GM19025 (cell line): ENCODE results near the gene ARHGEF38.

Experiments used
- ATAC-seq: cut with Tn5 transposase; IDR thresholded peaks from one replicate; pipeline ENCODE4 v1.9.1; 2021; ENCODE audit warnings: mild to moderate bottlenecking, low read depth, moderate library complexity; ENCODE audit not compliant: unreplicated experiment

The ARHGEF38 gene

GRCh38 chr4:105558277-105558676 is 5.9 kb downstream of the ARHGEF38 start:
- no peak for ATAC-seq

GRCh38 chr4:105560421-105560848 is 8.0 kb downstream of the ARHGEF38 start:
- no peak for ATAC-seq

GRCh38 chr4:105563352-105563751 is 10.9 kb downstream of the ARHGEF38 start:
- no peak for ATAC-seq

- ATAC-seq: no peak
Measured at GRCh38 chr4:105568584-105568983, 16.2 kb downstream of the ARHGEF38 start.

- ATAC-seq: no peak
Measured at GRCh38 chr4:105569057-105569865, 16.8 kb downstream of the ARHGEF38 start.

GRCh38 chr4:105569866-105570236 is 17.4 kb downstream of the ARHGEF38 start:
- no peak for ATAC-seq

- no peak for ATAC-seq
Measured at GRCh38 chr4:105572296-105572695, 19.9 kb downstream of the ARHGEF38 start.

- no peak for ATAC-seq
Measured at GRCh38 chr4:105586638-105587328, 34.4 kb downstream of the ARHGEF38 start.

GRCh38 chr4:105587841-105588240 is 35.4 kb downstream of the ARHGEF38 start:
- no peak for ATAC-seq

GRCh38 chr4:105588252-105588651 is 35.8 kb downstream of the ARHGEF38 start:
- no peak for ATAC-seq

- no peak for ATAC-seq
Measured at GRCh38 chr4:105591573-105591972, 39.2 kb downstream of the ARHGEF38 start.

- ATAC-seq: peak; percentile 79
Measured at GRCh38 chr4:105594099-105595010, 41.9 kb downstream of the ARHGEF38 start.

- no peak for ATAC-seq
Measured at GRCh38 chr4:105596684-105597083, 44.3 kb downstream of the ARHGEF38 start.

- ATAC-seq: no peak
Measured at GRCh38 chr4:105598052-105598451, 45.6 kb downstream of the ARHGEF38 start.

GRCh38 chr4:105598787-105599186 is 46.4 kb downstream of the ARHGEF38 start:
- ATAC-seq: no peak

GRCh38 chr4:105599482-105599881 is 47.1 kb downstream of the ARHGEF38 start:
- no peak for ATAC-seq

GRCh38 chr4:105599932-105600655 is 47.7 kb downstream of the ARHGEF38 start:
- no peak for ATAC-seq

GRCh38 chr4:105600951-105601350 is 48.5 kb downstream of the ARHGEF38 start:
- ATAC-seq: no peak

- ATAC-seq: no peak
Measured at GRCh38 chr4:105601406-105601805, 49.0 kb downstream of the ARHGEF38 start.

- ATAC-seq: no peak
Measured at GRCh38 chr4:105603158-105603557, 50.7 kb downstream of the ARHGEF38 start.
